NT2/D1 (cell line): Measurements from ENCODE around the gene PLXNA4.

ENCODE experiments used
- DNase-seq: peaks from one replicate; pipeline ENCODE4 v3.0.0-alpha.2; 2011; ENCODE audit warnings: low read depth, low spot score
- H3K27me3 ChIP-seq: 2 replicates; pipeline ENCODE4 v1.6.0; 2011; ENCODE audit warnings: mild to moderate bottlenecking; ENCODE audit not compliant: insufficient read length, insufficient read depth
- H3K36me3 ChIP-seq: 2 replicates; pipeline ENCODE4 v1.6.1; 2011; ENCODE audit warnings: mild to moderate bottlenecking, low read length, mixed read lengths; ENCODE audit not compliant: insufficient read depth, insufficient read length
- H3K4me1 ChIP-seq: 2 replicates; pipeline ENCODE4 v1.5.1; 2011; ENCODE audit not compliant: insufficient read depth, insufficient read length
- H3K4me3 ChIP-seq: 2 replicates; pipeline ENCODE4 v1.5.1; 2011; ENCODE audit warnings: low read depth; ENCODE audit not compliant: insufficient read length
- H3K9ac ChIP-seq: 2 replicates; pipeline ENCODE4 v1.6.0; 2011; ENCODE audit warnings: low read depth; ENCODE audit not compliant: insufficient read length
- H3K9me3 ChIP-seq: 2 replicates; pipeline ENCODE4 v1.5.1; 2011; ENCODE audit warnings: mild to moderate bottlenecking, low read length; ENCODE audit not compliant: insufficient read depth
- SUZ12 ChIP-seq: IDR thresholded peaks from 2 replicates; pipeline ENCODE4 v1.6.1; 2011; ENCODE audit not compliant: insufficient read length, insufficient read depth; ENCODE audit errors: extremely low read depth
- YY1 ChIP-seq: IDR thresholded peaks from 2 replicates; pipeline ENCODE4 v1.6.1; 2011; ENCODE audit not compliant: insufficient read length, insufficient read depth
- ZNF274 ChIP-seq: IDR thresholded peaks from 2 replicates; pipeline ENCODE4 v1.6.1; 2011; ENCODE audit warnings: mild to moderate bottlenecking, low read depth, low read length

The PLXNA4 gene

DNA sequence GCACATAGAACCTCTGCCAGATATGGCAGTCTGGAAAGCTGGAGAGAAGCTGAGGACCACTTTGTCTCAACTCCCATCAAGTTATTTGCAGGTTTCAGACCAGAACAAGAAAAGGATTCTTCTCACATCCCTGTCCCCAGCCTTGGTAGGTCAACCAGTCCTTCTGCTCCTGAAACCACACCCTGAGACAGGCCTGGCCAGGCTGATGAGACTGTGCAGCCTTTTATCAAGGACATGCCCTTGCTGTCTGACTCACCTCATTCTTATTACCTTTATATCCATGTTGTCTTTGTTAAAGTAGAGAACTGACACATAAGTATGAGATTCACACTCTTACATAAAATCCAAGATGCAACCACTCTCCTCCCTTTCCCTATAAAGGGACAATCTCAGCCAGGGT is 354.9 kb downstream of the PLXNA4 start:
- no peak for DNase-seq
- no peaks in the 10 kb centered on the region for H3K36me3 ChIP-seq
- H3K9me3 ChIP-seq: no peaks in the 10 kb centered on the region
- H3K9ac ChIP-seq: no peak overlapping the region
- peaks cover 2% of the 10 kb centered on the region for H3K4me1 ChIP-seq
- peaks cover 4% of the 10 kb centered on the region for H3K27me3 ChIP-seq
- H3K4me3 ChIP-seq: no peak overlapping the region
- TF ChIP-seq ZNF274 (no peak), SUZ12 (no peak), YY1 (no peak)

DNA sequence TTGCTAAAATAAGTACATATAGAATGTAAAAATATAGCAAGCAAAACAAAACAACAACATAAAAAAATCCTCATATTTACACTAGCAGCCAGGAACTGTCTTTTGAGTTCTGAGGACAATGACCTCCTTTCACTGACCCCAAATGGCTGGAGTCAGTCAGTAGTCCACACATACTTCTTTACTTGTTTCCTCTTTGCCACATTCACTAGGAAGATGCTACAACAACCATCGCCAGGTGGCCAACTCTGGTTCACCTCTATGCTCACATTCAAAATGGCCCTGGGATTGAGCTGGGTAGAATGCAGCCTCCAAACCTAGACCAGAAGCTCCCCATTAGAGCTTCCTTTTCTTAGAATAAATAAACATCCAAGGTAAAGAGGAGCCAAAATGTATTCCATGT is 356.2 kb downstream of the PLXNA4 start:
- H3K4me1 ChIP-seq: peaks cover 2% of the 10 kb centered on the region
- no peak for DNase-seq
- no peak for TF ChIP-seq YY1
- no peak for TF ChIP-seq SUZ12
- no peak for TF ChIP-seq ZNF274
- H3K9me3 ChIP-seq: no peaks in the 10 kb centered on the region
- peaks cover 4% of the 10 kb centered on the region for H3K27me3 ChIP-seq
- no peaks in the 10 kb centered on the region for H3K36me3 ChIP-seq
- no peak overlapping the region for H3K9ac ChIP-seq
- no peak overlapping the region for H3K4me3 ChIP-seq

DNA sequence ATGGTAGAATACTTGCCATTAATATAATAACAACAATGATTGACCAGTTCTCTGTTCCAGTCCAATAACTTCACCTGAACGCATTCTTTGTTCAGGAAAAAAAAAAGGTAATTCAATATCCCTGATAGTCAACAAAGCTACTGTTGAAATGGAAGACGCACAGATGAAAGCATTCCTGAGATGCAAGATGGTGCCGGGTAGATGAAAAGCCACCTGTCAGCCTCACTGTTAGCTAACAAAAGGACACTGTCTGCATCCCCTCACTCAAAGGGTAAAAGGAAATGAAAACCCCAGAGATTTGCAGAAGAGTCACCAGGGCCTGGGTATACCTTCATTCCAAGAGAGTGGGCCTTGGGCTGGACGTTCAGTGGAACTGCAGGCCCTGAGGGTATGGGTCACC is 357.4 kb downstream of the PLXNA4 start:
- DNase-seq: no peak
- H3K9me3 ChIP-seq: no peaks in the 10 kb centered on the region
- H3K27me3 ChIP-seq: no peaks in the 10 kb centered on the region
- H3K4me3 ChIP-seq: no peak overlapping the region
- TF ChIP-seq ZNF274: no peak
- H3K36me3 ChIP-seq: no peaks in the 10 kb centered on the region
- no peak overlapping the region for H3K9ac ChIP-seq
- H3K4me1 ChIP-seq: peaks cover 4% of the 10 kb centered on the region

DNA sequence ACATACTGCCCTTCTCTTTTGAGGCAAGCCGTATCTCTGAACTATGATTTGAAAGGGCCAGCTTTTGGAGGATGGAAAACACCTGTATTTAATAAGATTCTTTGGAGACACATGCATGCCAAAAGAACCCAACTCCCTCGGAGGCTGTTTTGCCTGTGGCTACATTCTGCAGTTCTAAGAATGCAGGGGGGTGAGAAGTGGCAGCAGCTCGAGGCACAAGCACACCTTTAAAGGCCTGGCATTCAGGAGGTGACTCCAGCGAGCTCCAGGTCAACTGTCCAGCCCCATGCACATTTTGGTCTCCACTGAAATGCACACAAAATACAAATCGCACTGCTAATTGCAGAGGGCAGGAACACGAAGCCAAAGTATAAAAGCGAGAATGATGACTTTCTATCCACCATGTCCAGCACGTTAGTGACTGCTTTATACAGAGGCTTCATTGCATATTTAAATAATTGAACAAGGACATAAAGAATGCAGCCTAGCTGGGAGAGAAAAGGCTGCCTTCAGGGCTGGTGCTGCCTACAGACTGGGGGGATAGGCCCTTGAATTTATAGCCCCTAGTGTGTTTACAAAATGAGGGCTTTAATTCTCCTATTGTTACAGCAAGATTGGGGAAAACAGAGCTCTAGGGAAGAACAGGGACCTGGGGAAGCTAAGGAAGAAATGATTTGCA is 359.3 kb downstream of the PLXNA4 start:
- Histone ChIP-seq H3K4me1 (peaks cover 6% of the 10 kb centered on the region), H3K36me3 (no peaks in the 10 kb centered on the region), H3K4me3 (no peak overlapping the region), H3K9me3 (no peaks in the 10 kb centered on the region), H3K27me3 (no peaks in the 10 kb centered on the region), H3K9ac (no peak overlapping the region)
- no peak for DNase-seq
- TF ChIP-seq ZNF274 (no peak), SUZ12 (no peak), YY1 (no peak)

DNA sequence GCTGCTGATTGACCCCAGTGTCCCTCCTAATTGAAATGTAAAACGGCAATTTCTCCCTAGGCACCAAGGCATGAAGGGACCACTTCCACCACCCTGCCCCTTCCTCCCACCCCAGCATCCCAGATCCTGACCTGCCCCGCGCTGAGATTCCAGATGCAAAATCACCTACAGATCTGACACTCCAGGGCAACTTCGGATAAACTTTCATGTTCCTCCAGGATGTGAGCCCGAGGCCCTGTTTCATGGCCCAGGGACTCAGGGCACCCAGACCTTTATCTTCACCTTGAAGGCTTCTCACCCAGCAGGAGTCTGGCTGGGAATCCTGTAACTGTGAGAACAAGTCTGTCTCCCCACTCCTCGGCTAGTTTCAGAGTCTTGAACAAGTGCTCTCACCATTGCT is 361.8 kb downstream of the PLXNA4 start:
- Histone ChIP-seq H3K4me1 (peaks cover 6% of the 10 kb centered on the region), H3K36me3 (no peaks in the 10 kb centered on the region), H3K9me3 (no peaks in the 10 kb centered on the region), H3K9ac (no peak overlapping the region), H3K27me3 (no peaks in the 10 kb centered on the region), H3K4me3 (no peak overlapping the region)
- DNase-seq: no peak
- TF ChIP-seq SUZ12 (no peak), YY1 (no peak), ZNF274 (no peak)

DNA sequence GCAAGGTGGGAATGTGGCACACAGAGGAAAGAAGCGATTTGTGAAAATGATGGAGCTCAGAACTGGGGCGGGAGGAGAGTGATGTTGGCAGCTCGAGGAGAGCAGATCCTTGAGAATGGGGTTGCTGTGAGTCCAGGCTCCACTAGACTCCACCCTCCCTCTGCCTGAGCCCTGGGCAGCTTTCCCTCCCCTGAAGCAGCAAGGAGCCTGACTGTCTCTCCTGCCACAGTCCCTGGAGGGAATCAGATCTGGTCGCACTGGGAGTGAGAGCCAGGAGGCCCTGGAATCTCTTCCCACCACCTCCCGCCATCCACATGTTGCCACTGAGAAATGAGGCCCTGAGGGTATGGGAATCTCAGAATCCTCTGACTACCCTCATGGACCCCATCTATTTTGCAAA is 362.7 kb downstream of the PLXNA4 start:
- Histone ChIP-seq H3K4me1 (peaks cover 6% of the 10 kb centered on the region), H3K36me3 (no peaks in the 10 kb centered on the region), H3K9me3 (no peaks in the 10 kb centered on the region), H3K9ac (no peak overlapping the region), H3K4me3 (no peak overlapping the region), H3K27me3 (no peaks in the 10 kb centered on the region)
- TF ChIP-seq SUZ12 (no peak), ZNF274 (no peak), YY1 (no peak)
- no peak for DNase-seq

DNA sequence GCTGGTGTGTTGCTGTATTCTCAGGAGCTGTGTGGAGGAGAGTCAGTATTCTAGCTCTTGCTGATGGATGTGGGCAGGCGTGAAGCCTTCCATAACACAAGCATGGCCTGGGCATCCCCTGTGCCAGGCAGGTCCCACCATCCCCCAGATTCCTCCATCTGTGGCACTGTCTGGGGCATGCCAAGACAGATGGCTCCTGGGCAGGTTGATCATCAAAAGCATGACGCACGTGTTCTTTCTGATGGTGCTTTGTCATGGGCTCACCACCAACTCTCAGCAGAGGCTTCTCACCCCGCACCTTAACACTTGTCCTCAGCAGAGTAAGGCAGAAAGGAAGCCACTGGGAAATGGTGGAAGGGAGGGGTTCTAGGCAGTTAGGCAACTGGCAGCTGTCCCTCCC is 364.3 kb downstream of the PLXNA4 start:
- TF ChIP-seq ZNF274 (no peak), SUZ12 (no peak), YY1 (no peak)
- H3K27me3 ChIP-seq: no peaks in the 10 kb centered on the region
- peaks cover 4% of the 10 kb centered on the region for H3K4me1 ChIP-seq
- H3K9me3 ChIP-seq: no peaks in the 10 kb centered on the region
- H3K4me3 ChIP-seq: no peak overlapping the region
- H3K9ac ChIP-seq: no peak overlapping the region
- no peaks in the 10 kb centered on the region for H3K36me3 ChIP-seq
- DNase-seq: no peak
